Measurements from ENCODE around the gene AATK.
A peak's percentile ranks its signal among the peaks of the same experiment; 100 is the strongest.

- TF ChIP-seq CTCF (IDR thresholded peaks at IDR 0.05) = peak; percentile 99 to 100 (median 100)
- TF ChIP-seq POLR2AphosphoS5 (IDR thresholded peaks at IDR 0.05) = peak in 1 of 2 donors; percentile 9
Measured at GRCh38 chr17:81101614-81102306, 64.3 kb downstream of the AATK start.

Data from upper lobe of left lung (tissue), 4 donors.